HG02571 (cell line): ENCODE results near the gene ASIC3.

Experiments
- ATAC-seq: cut with Tn5 transposase; IDR thresholded peaks from one replicate; pipeline ENCODE4 v1.9.1; 2021; ENCODE audit warnings: mild to moderate bottlenecking, moderate library complexity; ENCODE audit not compliant: unreplicated experiment

Gene ASIC3

DNA sequence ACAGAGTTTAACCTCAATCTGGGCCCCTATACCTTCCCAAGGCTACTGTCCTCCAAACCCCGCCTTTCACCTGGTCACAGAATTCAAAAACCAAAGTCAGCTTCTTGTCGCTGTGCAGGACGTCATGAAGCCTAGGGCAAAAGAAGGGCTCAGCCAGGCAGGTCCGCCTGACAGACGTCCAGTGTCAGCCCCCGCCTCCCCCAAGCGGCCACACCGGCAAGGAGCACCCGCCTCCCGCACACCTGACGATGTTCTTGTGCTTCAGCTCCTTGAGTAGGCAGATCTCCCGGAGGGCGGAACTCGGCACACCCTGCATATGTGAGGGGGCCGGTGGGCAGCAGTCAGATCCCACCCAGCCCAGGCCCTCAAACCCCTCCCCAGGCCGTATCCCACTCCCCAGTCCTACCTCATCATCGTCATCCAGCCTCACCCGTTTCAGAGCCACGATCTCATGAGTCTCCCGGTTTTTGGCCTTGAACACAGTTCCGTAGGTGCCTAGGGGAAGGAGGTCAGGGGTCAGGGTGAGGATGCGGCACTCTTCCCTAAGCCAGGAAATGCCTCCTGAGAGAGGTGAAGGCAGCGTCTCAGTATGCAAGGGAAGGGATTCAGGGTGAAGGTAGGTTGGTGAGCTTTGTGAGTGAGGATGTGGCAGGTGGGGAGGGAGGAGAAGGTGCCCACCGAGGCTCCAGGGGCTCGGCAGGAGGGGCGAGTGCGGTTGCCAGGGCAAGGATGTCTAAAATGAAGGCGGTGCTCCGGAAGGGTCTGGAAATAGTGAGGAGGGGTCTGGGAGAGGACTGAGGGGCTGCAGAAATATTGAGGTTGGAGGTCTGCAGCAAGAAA, 8.6 kb downstream of the ASIC3 start:
- ATAC-seq: no peak

DNA sequence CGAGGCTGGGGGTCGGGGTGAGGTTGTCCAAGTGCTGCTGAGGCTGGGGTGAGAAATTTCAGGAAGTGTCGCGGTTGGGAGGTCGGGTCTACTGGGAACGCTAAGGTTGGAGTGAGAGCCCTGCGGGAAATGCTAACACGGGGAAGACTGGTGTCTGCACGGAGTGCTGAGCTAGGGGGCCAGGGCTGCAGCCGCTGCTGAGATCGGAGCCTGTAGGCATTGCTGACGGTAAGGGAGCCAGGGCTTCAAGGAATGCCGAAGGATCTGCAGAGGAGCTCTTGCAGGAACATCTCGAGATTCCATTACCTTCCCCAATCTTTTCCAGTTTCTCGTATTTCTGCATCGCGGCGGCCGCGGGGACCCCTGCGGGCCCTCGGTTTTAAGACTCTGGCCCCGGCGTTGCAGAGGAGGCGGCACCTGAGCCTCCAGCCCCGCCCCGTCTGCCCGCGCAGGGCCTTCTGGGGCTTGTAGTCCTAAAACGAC, 9.2 kb downstream of the ASIC3 start, which contains the start of gene CDK5:
Gene CDK5, minus strand, starts transcription at position 392 of the 483 bp plus-strand sequence. Its CDS starts 49 bp downstream, at position 343.
- peak; percentile 7 for ATAC-seq

DNA sequence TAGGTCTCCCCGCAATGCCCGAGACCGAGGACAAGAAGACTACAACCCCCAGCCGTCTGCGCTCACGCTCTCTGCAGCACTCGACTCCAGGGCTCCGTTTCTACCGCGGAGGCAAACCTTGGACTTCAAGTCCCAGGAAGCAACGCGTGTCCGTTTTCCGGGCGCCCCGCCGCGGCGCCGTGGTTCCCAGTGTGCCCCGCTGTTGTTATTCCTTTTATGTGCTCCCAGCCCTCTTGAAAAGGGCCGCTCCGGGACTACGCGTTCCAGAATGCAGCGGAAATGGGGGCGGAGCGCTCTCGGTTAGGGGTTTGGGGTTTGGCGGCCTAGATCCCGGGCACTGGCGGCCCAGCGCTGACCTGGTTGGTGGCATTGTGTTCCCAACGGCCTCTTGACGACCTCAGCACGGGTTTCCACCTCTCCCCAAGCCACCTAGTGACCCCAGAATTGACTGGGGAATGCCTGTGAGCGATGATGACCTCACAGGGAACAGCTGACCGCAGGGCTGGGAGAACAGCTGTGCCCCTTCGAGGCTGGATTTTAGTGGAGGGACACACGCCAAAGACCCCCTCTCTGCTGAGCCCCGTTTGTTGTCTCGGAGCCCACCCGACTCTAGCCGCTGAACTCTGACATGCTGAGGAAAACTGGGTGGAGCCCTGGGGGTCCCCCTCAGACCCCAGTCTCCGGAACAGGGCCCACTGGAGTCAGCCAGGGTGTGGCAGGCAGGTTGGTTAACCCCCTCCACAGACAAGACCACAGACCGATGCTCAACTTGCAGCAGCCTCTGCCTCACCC, 9.9 kb downstream of the ASIC3 start:
- ATAC-seq: peak; percentile 83

DNA sequence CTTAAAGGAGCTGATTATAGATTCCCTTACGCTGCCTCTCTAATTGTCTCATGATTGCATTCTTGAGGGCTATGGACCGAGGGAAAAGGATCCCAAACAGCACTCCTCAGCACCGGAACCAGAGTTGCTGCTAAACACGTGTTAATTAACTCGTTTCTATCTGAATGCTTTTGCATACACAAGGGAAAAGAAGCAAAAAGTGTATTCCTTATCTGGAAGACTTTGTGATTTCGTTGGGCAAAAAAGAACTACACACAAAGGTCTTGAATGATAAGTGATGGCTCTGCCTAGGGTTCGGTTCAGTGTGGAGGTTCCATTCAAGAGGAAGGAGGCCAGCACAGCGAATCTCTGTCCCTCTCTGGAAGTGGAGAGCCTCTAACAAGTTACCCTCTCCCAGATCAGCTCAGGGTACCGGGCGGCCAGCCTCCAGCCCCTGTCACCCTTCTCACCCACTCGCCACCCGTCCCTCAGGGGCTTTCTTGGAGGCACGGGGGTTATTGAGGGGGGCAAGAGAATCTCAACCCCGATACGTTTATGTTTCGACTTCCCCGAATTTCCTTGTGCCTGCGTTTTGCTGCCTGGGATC, 10.5 kb downstream of the ASIC3 start:
- no peak for ATAC-seq

DNA sequence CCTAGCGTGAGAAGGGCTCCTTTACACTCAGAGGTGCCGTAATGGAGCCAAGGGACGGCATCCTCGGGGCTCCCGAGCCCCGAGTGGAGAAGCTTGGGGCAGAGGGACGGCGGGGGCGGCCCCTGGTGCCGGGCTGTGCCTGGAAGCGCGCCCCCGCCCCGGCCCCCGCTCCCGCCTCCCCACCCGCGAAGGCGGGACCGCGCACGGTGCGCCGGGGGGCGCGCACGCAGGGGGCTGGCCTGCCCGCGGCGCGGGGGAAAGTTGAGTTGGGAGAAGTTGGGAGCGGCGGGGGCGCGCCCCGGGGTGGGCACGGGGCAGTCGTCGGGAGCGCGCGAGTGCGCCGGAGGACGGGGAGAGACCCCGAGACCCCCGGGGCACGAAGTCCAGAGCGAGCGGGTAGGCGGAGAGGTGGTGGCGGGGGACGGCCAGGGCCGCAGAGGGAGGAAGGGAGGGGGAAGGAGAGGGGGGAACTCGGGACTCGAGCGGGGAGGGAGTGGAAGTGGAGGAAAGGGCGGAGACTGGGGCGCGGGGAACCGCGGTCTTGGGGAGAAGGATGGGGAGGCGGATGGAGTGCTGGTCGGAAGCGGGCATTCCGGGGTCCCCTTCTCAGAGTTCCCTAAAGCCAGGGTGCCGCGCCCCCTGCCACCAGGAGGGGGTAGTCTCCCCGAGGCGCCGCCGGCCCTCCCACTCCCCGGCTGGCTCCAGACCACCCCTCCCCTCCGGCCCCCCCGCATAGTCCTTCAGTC, 11.2 kb downstream of the ASIC3 start, which contains the start of gene SLC4A2:
Gene SLC4A2, plus strand, starts transcription at position 223 of the 746 bp plus-strand sequence. CDS start 2,399 bp downstream, outside the sequence.
- peak; percentile 33 for ATAC-seq

DNA sequence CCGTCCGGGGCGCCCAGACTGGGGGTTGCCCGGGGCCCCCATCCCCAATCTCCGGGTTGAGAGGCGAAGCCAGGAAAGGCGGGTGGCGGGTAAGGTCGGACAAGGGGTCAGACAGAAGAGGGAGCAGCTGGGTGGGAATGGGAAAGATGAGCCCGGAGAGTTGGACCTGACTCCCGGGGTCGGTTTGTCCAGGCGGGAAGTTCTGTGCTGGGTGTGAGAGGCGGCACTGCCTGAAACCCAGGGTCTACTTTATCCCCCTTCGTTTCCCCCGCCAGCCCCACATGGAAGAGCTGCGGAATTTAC, 11.7 kb downstream of the ASIC3 start:
- ATAC-seq: no peak

DNA sequence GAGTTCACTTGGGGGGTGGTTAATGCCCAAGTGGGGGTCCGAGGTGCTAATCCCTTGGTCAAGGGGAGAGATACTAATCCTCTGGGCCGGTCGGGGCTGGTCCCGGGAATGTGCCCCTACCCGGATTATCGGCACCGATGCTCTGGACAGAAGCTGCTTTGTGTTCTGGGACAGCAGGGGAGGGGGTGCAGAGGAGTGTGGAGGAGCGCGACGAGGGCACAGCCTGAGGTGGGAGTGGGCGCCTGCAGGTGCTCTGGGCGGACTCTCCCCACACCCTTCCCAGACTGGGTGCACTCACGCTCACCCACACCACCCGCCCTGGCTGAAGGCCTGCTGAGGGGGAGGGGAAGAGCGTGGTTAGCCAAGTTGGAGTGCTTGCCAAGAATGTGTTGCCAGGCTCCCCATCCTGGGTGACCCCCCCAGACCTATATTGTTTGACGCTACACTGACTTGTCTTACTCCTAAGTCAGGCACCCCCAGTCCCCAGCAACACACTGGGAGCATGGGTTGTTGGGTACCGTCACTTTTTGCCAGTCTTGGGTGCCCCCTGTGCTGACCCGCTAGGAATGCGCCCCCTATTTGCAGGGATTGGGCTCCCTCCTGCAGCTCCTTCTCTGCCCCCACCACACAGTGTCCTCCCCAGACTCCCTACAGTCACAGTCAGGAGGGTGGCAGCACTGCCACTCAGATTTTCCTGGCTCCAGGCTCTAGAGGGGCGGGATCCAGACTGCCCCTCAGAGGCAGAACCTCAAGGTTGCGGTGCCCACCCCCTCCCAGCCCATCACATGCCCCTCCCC, 12.3 kb downstream of the ASIC3 start:
- ATAC-seq: no peak

DNA sequence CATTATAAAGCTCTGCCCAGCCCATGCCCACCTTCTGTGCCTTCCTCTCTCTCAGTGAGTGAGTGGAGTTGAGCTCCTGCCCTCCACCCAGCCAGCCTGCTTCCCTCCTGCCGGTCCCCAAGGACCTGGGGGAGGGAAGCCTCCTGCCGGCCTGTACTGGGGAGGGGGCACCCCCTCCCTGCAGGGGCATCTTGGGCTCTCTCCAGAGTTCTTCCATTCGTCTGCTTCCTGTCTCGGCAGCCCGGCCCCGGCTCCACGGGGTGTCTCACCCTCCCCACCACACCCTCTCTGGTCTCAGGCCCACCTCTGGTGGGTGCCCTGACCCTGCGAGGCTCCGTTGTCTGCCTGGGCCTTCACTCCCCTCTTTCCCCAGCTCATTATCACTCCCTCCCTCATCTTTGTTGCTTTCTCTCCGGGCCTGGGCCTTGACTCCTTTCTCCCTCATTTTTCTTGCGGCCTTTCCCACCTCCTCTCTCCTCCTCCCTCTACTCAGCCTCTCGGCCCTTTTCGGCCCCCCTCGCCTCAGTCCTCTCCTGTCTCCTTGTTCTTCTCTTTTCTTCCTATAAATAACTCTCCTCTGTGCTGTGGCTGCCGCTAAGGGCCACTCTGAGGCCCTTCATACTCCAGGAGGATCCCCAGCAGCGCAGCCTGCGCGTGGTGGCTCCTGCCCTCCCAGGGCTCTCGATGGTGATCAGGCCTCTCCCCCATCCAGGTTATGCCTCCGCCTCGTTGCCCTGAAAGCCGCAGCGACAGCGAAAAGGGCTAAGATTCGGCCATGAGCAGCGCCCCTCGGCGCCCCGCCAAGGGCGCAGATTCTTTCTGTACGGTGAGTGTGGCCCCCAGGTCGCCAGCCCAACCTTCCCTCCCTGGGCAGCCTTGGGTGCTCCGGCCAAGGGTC, 13.1 kb downstream of the ASIC3 start:
- ATAC-seq: no peak

DNA sequence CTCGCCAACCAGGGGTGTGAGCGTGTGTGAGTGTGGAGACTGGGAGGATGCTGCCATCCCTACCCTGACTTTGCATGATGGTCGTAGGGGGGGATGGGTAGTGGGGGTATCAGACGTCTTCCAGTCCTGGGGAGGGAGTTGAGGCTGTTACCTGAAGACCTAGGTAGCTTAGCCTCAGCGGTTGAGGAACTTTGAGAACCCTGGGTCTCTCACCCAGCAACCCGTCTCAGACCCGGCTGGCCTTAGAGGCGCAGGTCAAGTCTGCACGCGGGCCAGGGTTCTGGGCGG, 13.7 kb downstream of the ASIC3 start:
- ATAC-seq: no peak

DNA sequence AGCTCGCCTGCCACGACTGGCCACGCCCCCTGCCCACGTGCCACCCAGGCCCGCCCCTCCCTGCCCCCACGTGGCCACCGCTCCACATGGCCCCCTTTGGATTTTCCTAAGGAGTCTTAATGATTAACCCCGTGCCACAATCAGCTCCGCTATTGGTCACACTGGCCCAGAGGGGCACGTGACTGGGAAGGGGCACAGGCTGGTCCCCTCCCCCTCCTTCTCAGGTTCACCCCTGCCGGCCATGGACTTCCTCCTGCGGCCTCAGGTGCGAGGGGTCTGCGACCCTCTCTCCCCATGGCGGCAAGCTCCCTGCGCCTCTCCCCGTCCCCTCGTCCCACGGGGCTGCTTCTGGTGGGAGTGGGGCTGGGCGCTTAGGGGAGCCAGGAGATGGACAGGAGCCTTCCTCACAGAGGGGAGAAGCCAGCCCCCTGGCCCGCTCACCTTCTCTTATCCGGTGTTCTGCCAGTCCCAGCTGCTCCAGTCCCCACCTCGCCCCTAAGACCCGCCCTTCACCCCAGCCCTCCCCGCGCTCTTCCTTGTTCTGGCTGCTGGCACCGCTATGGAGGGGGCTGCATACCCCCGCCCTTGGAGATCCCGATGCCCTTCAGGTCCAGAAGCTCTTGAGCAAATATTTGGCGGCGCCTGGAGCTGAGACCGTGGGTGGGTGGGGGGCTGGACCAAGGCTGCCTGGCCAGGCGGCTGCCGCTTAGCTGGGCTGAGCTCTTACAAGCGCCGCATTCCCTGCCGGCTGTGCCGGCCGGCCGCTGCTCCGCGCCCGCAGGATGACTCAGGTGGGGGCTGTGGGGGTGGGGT, 14.3 kb downstream of the ASIC3 start:
- ATAC-seq: no peak

DNA sequence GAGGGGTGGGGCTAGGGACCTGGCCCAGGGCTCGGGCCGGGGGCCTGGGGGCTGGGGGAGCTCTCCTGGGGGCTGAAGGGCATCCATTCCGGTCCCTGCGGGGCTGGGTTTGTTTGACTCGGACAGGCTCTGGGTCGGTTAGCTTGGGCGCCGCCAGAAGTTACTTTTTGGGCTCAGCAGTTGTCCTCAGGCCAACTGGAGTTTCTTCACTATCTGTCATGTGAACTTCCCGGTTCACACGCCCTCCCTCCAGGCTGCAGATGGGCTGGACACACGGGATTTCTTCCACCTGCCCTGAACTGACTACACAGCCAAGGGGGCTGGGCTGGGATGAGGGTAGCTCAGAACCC, 14.9 kb downstream of the ASIC3 start:
- ATAC-seq: no peak

DNA sequence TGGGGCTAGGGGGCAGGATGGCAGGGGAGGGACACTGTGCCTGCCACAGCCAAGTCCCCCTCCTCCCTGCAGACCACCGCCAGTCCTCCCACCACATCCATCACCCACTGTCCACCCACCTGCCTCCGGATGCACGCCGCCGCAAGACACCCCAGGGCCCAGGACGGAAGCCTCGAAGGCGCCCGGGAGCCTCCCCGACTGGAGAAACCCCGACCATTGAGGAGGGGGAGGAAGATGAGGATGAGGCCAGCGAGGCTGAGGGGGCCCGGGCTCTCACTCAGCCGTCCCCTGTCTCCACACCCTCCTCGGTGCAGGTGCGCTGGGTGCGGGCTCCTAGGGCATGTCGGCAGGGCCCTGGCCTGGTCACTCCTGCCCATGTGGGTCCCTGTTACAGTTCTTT, 16.1 kb downstream of the ASIC3 start:
- no peak for ATAC-seq

DNA sequence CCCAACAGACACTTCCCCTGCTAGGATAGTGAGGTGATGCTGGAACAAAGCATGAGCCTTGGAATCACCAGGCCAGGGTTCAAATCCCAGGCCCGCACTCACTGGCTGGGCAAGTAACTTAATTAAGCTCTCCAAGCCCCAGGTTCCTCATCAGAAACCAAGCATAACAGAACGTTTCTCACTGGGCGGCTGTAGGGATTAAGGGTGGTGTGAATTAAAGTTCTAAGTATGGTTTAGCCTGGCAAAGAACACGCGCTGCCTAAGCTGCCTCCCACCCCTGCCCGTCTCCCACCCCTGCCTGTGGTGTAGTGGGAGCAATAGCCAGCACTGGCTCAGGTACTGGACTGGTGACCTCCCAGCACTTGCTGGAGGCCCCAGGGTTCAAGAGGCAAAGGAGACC, 16.7 kb downstream of the ASIC3 start:
- no peak for ATAC-seq

DNA sequence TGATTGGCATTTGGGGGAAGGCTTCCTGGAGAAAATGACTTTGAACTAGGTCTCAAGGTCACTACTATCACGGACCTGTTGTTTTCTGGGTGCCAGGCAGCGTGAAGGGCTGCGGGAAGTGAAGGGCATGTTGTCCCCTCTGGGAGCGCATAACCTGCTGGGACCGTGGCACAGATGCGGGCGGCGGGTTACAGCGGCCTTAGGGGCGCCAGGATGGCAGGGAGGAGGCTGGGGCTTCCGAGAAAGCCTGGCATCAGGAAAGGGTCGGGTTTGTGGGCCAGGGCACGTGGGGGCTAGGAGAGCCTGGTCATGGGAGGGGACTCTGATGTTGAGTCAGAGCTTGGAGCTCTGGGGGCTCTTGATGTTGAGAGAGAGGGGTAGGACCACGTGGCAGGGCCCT, 17.2 kb downstream of the ASIC3 start:
- no peak for ATAC-seq

DNA sequence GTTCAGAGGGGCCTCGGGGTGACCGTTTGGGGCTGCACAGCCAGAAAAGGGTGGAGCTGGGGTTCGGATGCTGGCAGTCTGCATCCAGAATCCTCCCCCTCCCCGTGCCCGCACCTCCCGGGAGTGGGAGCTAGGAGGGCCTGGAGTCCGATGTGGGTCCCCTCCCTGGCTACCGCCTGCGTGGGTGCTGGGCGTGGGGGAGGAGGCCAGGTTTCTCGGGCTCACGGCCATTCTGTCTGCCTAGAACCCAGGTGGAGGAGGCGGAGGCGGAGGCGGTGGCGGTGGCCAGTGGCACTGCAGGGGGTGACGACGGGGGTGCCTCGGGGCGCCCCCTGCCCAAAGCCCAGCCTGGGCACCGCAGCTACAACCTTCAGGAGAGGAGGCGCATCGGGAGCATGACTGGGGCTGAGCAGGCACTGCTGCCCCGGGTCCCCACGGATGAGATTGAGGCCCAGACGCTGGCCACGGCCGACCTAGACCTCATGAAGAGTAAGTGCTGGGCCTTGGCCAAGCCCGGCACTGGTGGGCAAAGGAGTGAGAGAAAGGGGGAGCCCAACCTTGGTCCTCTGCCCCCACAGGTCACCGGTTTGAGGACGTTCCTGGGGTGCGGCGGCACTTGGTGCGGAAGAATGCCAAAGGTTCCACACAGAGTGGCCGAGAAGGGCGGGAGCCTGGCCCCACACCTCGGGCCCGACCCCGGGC, 18.1 kb downstream of the ASIC3 start:
- no peak for ATAC-seq

DNA sequence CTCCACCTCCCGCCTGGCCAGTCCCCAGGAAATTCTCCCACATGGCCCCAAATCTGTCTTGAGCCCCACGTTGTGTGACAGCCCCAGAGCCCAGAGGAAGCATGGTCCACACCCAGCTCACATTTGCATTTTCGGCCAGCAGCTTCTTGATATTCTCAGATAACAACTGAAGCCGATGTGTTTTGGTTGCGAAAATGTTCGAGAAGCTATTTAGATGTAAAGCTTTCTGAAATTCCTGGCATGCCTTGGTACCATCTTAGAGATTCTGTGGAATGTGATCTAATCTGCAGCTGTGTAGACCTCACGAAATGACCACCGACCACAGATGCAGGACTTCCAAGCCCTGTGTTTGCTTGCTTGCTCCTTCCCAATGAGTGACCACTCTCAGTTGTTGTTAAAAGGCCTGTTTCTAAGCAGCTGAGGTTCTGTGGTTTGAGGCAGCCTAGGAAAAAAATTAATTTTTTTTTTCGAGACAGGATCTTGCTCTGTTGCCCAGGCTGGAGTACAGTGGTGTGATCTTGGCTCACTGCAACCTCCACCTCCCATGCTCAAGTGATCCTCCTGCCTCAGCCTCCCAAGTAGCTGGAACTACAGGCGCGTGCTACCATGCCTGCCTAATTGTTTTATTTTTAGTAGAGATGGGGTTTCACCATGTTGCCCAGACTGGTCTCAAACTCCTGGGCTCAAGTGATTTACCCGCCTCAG, 19.9 kb downstream of the ASIC3 start:
- no peak for ATAC-seq

DNA sequence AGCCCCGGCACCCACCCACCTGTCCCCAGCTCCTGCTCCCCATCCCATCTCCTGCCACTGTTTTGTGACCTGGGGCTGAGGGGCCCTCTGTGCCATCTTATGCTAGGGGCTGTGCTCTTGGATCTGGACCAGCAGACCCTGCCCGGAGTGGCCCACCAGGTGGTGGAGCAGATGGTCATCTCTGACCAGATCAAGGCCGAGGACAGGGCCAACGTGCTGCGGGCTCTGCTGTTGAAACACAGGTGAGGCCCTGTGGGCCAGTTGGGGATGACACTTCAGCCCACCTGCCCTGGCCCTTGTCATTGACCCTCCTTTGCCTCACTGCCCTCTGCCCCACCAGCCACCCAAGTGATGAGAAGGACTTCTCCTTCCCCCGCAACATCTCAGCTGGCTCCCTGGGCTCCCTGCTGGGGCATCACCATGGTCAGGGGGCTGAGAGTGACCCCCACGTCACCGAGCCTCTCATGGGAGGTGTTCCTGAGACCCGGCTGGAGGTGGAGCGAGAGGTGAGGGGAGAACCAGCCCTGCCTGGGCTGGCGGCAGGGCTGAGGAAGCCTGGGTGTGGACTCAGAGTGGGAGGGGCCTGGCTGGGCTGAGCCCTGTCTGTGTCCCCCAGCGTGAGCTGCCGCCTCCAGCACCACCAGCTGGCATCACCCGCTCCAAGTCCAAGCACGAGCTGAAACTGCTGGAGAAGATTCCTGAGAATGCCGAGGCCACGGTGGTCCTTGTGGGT, 21.7 kb downstream of the ASIC3 start:
- no peak for ATAC-seq
